PC-3 (cell line): ENCODE measurements around the gene FAM219B.

ENCODE experiments used
- CTCF ChIP-seq: fragments of 300-600 bp; sonication (generic); conservative IDR thresholded peaks from 2 replicates; pipeline ENCODE4 v1.5.1; 2017; ENCODE audit warnings: antibody characterized with exemption, low read depth, mild to moderate bottlenecking, low read length
- EZH2 ChIP-seq: fragments of 300-600 bp; sonication (generic); IDR thresholded peaks from one replicate; pipeline ENCODE4 v1.6.1; 2017; ENCODE audit warnings: antibody characterized with exemption, mild to moderate bottlenecking, low read length; ENCODE audit not compliant: unreplicated experiment

DNA sequence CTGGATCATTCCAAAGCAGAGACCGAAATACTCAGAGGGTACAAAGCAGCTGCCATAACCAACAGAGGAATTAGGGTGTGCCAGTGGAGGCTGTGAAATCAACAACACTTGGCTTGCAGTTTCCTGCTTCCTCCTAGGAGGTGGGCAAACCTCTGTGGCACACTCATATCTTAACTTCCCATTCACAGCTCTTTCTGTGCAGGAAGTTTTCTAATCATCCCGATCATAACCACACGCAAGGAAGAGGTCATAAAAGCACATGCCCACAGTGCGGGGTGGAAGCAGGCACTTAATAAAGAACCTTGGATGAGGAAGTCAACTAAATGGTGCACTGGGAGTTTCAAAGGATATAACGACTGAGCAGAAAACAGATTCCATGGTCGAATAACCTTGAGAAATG lies 38.6 kb downstream of the FAM219B start:
- no peak for TF ChIP-seq CTCF
- no peak for TF ChIP-seq EZH2
